ENCODE measurements around the gene FERMT2. TPM values are rescaled to one million over a fixed set of nuclear protein-coding genes. Genes with fewer than 3 reads are reported as not detected.
A peak's percentile ranks its signal among the peaks of the same experiment; 100 is the strongest.
"Not testable (repeated sequence)": the region's sequence is repeated elsewhere in the genome, so short reads cannot be mapped to it uniquely, and the experiment has no call there.

FERMT2 gene
- total and polyA plus RNA-seq, 8 donors, result 10.4 to 27.9 (median 16.6) TPM

DNA sequence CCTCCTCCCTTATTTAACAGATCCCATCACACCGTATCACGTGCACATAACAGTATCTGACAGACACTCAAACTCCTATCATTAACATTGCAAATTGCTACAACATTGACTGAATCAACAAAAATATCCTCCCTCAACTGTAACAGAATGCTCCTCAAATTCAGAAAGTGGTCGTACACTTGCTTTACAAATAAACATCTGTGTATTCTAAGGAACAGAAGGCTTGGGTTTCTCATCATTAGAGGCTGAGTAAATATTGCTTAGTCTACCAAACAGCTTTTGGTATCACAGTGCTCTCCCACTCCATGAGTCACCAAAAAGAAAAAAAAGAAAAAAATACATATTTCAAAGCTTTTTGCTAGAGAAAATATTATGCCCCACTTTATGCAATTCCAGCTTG is 23.9 kb downstream of the FERMT2 start:
- H3K27me3 ChIP-seq, result no peaks in the 10 kb centered on the region
- intact Hi-C loops (cut with DNase I), result no loop called here
- no peak overlapping the region for H3K4me3 ChIP-seq
- 66 to 71% methylated on average over 3 of the region's 3 CpGs for WGBS, 2 donors
- no peak for FAIRE-seq
- TF ChIP-seq, protein P1, sequence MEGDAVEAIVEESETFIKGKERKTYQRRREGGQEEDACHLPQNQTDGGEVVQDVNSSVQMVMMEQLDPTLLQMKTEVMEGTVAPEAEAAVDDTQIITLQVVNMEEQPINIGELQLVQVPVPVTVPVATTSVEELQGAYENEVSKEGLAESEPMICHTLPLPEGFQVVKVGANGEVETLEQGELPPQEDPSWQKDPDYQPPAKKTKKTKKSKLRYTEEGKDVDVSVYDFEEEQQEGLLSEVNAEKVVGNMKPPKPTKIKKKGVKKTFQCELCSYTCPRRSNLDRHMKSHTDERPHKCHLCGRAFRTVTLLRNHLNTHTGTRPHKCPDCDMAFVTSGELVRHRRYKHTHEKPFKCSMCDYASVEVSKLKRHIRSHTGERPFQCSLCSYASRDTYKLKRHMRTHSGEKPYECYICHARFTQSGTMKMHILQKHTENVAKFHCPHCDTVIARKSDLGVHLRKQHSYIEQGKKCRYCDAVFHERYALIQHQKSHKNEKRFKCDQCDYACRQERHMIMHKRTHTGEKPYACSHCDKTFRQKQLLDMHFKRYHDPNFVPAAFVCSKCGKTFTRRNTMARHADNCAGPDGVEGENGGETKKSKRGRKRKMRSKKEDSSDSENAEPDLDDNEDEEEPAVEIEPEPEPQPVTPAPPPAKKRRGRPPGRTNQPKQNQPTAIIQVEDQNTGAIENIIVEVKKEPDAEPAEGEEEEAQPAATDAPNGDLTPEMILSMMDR (IDR thresholded peaks at IDR 0.05), result no peak
- H3K36me3 ChIP-seq, result no peaks in the 10 kb centered on the region
- H3K27ac ChIP-seq, result no peak overlapping the region
- peaks cover 10 to 21% (median 19%) of the 10 kb centered on the region in 3 donors for H3K4me1 ChIP-seq
- DNase-seq, result no peak
- H3K9me3 ChIP-seq, result no peaks in the 10 kb centered on the region
- peak; percentile 48 to 80 (median 54) for ATAC-seq

DNA sequence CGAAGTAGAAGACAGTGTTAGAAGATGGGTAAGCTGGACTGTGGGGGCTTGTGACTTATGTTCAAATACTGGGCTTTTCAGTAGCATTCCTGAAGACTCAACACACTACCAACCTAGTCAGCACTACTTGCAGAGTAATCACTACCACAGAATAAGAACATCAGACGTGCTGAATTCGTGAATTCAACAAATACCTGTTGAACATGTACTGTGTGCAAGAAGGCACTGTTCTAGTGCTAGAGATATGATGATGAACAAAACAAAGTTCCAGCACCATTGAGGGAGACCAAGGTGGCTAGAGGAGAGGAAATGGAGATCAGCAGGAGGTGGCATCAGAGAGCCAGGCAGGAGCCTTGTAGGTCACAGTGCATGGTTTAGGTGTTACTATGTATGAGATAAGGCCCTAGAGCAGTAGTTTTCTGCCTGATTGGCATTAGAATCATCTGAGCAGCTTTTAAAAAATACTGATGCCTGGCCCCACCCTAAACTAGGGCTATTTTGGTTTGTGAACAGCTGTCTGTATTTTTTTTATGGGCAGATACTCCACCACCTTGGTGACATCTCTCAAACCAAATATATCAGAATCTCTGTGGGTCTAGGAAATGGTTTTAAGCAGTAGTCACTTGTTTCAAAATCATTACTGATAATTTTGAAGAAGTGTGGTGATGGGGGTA is 26.8 kb downstream of the FERMT2 start:
- no peaks in the 10 kb centered on the region for H3K27me3 ChIP-seq
- H3K9me3 ChIP-seq, result no peaks in the 10 kb centered on the region
- DNase-seq (peak in 1 of 6 donors; percentile 5), FAIRE-seq (no peak), ATAC-seq (peak in 2 of 4 donors; percentile 35 to 48)
- H3K27ac ChIP-seq, result no peak overlapping the region
- no peak overlapping the region for H3K4me3 ChIP-seq
- peaks cover 26 to 42% (median 31%) of the 10 kb centered on the region in 3 donors for H3K4me1 ChIP-seq
- no peaks in the 10 kb centered on the region for H3K36me3 ChIP-seq
- intact Hi-C loops (cut with DNase I), result no loop called here
- TF ChIP-seq, protein P1 (IDR thresholded peaks at IDR 0.05), result no peak
- WGBS, 2 donors, result 54 to 73% methylated on average over 3 of the region's 3 CpGs

DNA sequence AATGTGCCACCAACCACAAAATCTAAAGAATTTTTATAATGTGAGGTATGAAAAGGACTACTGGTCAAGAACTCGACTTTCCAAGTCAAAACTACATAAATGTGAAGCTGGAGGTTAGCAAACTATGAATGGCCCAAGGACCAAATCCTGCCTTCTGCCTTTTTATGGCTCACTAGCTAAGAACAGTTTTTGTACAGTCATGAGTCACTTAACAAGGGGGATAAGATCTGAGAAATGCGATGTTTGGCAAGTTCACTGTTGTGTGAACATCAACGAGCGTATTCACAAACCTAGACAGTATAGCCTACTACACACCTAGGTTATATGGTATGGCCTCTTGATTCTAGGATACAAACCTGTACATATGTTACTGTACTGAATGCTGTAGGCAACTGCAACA is 28.2 kb downstream of the FERMT2 start:
- Histone ChIP-seq H3K36me3 (no peaks in the 10 kb centered on the region), H3K27me3 (no peaks in the 10 kb centered on the region), H3K4me3 (no peak overlapping the region), H3K9me3 (no peaks in the 10 kb centered on the region), H3K4me1 (peaks cover 26 to 47% (median 31%) of the 10 kb centered on the region in 3 donors), H3K27ac (no peak overlapping the region)
- 90 to 91% methylated on average over 4 of the region's 4 CpGs for WGBS, 2 donors
- FAIRE-seq (no peak), DNase-seq (no peak), ATAC-seq (no peak)
- intact Hi-C loops (cut with DNase I), result no loop called here
- TF ChIP-seq, protein P1 (IDR thresholded peaks at IDR 0.05), result no peak

DNA sequence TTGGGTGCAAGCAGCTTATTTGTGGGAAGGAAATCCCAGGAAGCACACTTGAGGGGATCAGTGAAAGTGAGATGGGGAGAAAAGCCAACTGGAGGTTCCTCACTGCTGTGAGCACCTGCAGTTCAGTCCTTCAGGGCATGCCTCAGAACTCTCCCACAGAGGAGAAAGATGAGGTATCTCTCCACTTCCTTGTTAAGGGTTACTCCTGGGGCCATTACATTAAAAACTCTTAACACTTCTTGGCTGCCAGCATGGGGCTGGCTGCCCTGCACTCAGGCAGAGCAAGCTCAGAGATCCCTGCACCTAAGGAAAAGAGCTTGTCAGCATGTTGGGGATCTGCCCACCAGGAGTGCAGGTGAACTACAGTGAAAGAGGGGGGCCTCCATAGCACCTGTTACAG is 28.8 kb downstream of the FERMT2 start:
- ATAC-seq, result no peak
- DNase-seq, result peak in 1 of 6 donors; percentile 8
- H3K9me3 ChIP-seq, result no peaks in the 10 kb centered on the region
- peaks cover 20 to 46% (median 27%) of the 10 kb centered on the region in 3 donors for H3K4me1 ChIP-seq
- no peaks in the 10 kb centered on the region for H3K27me3 ChIP-seq
- H3K36me3 ChIP-seq, result no peaks in the 10 kb centered on the region
- TF ChIP-seq, protein P1 (IDR thresholded peaks at IDR 0.05), result no peak
- no peak for FAIRE-seq
- H3K27ac ChIP-seq, result no peak overlapping the region
- H3K4me3 ChIP-seq, result no peak overlapping the region
- intact Hi-C loops (cut with DNase I), result no loop called here

DNA sequence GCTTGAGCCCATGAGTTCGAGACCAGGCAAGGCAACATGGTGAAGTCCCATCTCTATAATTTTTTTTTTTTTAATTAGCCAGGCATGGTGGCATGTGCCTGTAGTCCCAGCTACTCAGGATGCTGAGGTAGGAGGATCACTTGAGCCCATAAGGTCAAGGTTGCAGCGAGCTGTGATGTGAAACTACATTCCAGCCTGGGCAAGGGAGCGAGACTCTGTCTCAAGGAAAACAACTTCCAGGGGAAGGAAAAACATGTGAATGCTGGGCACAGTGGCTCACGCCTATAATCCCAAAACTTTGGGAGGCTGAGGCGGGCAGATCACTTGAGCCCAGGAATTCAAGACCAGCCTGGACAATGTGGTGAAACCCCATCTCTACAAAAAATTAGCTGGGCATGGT is 30.4 kb downstream of the FERMT2 start:
- WGBS, 2 donors, result 94 to 95% methylated on average over 5 of the region's 5 CpGs
- FAIRE-seq; H3K27me3 ChIP-seq; H3K4me3 ChIP-seq; ATAC-seq; DNase-seq; H3K36me3 ChIP-seq; H3K9me3 ChIP-seq; intact Hi-C loops (cut with DNase I): not testable (repeated sequence)
- Histone ChIP-seq H3K4me1 (peaks cover 13 to 38% (median 21%) of the 10 kb centered on the region in 3 donors), H3K27ac (peak overlapping the region in 1 of 4 donors; percentile 51)
